ENCODE data around the gene IGFL3. TPM values are rescaled to one million over a fixed set of nuclear protein-coding genes. Genes with fewer than 3 reads are reported as not detected.
"Not testable (repeated sequence)": the region's sequence is repeated elsewhere in the genome, so short reads cannot be mapped to it uniquely, and the experiment has no call there.

Gene IGFL3
- total RNA-seq, 2 donors from 2014 or later, result not detected

- intact Hi-C loops (cut with DNase I), result no loop called here
Measured at GRCh38 chr19:46131485-46132143, 7.1 kb upstream of the IGFL3 start.

GRCh38 chr19:46126086-46126580, 1.6 kb upstream of the IGFL3 start:
- intact Hi-C loops (cut with DNase I), result loop anchor here in 1 of 2 donors (5.0 kb wide), 1 partner anchor 56 kb away; no protein-coding TSS in a partner anchor
- no peak for DNase-seq (ENCODE audit: low spot score)

More at GRCh38 chr19:46131485-46132143, 7.1 kb upstream of the IGFL3 start:
- no peak for DNase-seq (ENCODE audit: low spot score)

GRCh38 chr19:46125447-46125846, 959 bp upstream of the IGFL3 start:
- intact Hi-C loops (cut with DNase I), result loop anchor here in 1 of 2 donors (5.0 kb wide), 1 partner anchor 57 kb away; no protein-coding TSS in a partner anchor
- no peak for DNase-seq (ENCODE audit: low spot score)

GRCh38 chr19:46118136-46118535, 6.4 kb downstream of the IGFL3 start:
- DNase-seq (ENCODE audit: low spot score), result no peak
- intact Hi-C loops (cut with DNase I), result no loop called here

GRCh38 chr19:46116121-46116520, 8.4 kb downstream of the IGFL3 start:
- intact Hi-C loops (cut with DNase I), result no loop called here
- DNase-seq (ENCODE audit: low spot score), result no peak

GRCh38 chr19:46115396-46116106, 8.9 kb downstream of the IGFL3 start:
- intact Hi-C loops (cut with DNase I), result no loop called here
- DNase-seq (ENCODE audit: low spot score), result no peak

GRCh38 chr19:46113726-46114125, 10.8 kb downstream of the IGFL3 start:
- DNase-seq (ENCODE audit: low spot score), result no peak
- intact Hi-C loops (cut with DNase I), result no loop called here

GRCh38 chr19:46112527-46112926, 12.0 kb downstream of the IGFL3 start:
- DNase-seq (ENCODE audit: low spot score), result no peak
- intact Hi-C loops (cut with DNase I), result no loop called here

GRCh38 chr19:46111376-46111775, 13.1 kb downstream of the IGFL3 start:
- no peak for DNase-seq (ENCODE audit: low spot score)
- intact Hi-C loops (cut with DNase I), result no loop called here

- intact Hi-C loops (cut with DNase I), result no loop called here
- DNase-seq (ENCODE audit: low spot score), result no peak
Measured at GRCh38 chr19:46109876-46110275, 14.6 kb downstream of the IGFL3 start.

- DNase-seq (ENCODE audit: low spot score), result no peak
- intact Hi-C loops (cut with DNase I), result no loop called here
Measured at GRCh38 chr19:46107371-46107770, 17.1 kb downstream of the IGFL3 start.

- DNase-seq (ENCODE audit: low spot score); intact Hi-C loops (cut with DNase I): not testable (repeated sequence)
Measured at GRCh38 chr19:46102333-46102732, 22.2 kb downstream of the IGFL3 start.

- DNase-seq (ENCODE audit: low spot score), result no peak
- intact Hi-C loops (cut with DNase I), result no loop called here
Measured at GRCh38 chr19:46101293-46101692, 23.2 kb downstream of the IGFL3 start.

GRCh38 chr19:46100344-46100743, 24.1 kb downstream of the IGFL3 start:
- no peak for DNase-seq (ENCODE audit: low spot score)
- intact Hi-C loops (cut with DNase I), result no loop called here

- intact Hi-C loops (cut with DNase I), result no loop called here
- DNase-seq (ENCODE audit: low spot score), result no peak
Measured at GRCh38 chr19:46090444-46090843, 34.0 kb downstream of the IGFL3 start.

GRCh38 chr19:46089432-46089831, 35.1 kb downstream of the IGFL3 start:
- no peak for DNase-seq (ENCODE audit: low spot score)
- intact Hi-C loops (cut with DNase I), result no loop called here

- DNase-seq (ENCODE audit: low spot score), result no peak
- intact Hi-C loops (cut with DNase I), result no loop called here
Measured at GRCh38 chr19:46088101-46088500, 36.4 kb downstream of the IGFL3 start.

GRCh38 chr19:46085888-46086287, 38.6 kb downstream of the IGFL3 start:
- intact Hi-C loops (cut with DNase I), result no loop called here
- DNase-seq (ENCODE audit: low spot score), result no peak

- no peak for DNase-seq (ENCODE audit: low spot score)
- intact Hi-C loops (cut with DNase I), result loop anchor here in 1 of 2 donors (5.0 kb wide), 1 partner anchor 185 kb away; no protein-coding TSS in a partner anchor
Measured at GRCh38 chr19:46082728-46083050, 41.8 kb downstream of the IGFL3 start.

- intact Hi-C loops (cut with DNase I), result loop anchor here in 1 of 2 donors (5.0 kb wide), 1 partner anchor 185 kb away; no protein-coding TSS in a partner anchor
- no peak for DNase-seq (ENCODE audit: low spot score)
Measured at GRCh38 chr19:46081928-46082727, 42.4 kb downstream of the IGFL3 start.
